Activated gamma-delta T cell treated with anti-CD3 and anti-CD28 coated beads, Interleukin-2, amount 50 U/mL, for 16 hours (primary cell): ENCODE measurements around the gene TSPEAR.
"Not testable (repeated sequence)": the region's sequence is repeated elsewhere in the genome, so short reads cannot be mapped to it uniquely, and the experiment has no call there.

Experiments
- DNase-seq: peaks from one replicate; pipeline ENCODE4 v3.0.0-alpha.2; 2020; ENCODE audit warnings: low read depth

The TSPEAR gene

GRCh38 chr21:44650973-44651675 lies 60.2 kb downstream of the TSPEAR start:
- no peak for DNase-seq

- DNase-seq: no peak
Observed at GRCh38 chr21:44650265-44650972, 61.0 kb downstream of the TSPEAR start.

GRCh38 chr21:44649521-44650100 lies 61.8 kb downstream of the TSPEAR start:
- no peak for DNase-seq

GRCh38 chr21:44648557-44649311 lies 62.6 kb downstream of the TSPEAR start:
- DNase-seq: no peak

- no peak for DNase-seq
Observed at GRCh38 chr21:44647222-44647552, 64.2 kb downstream of the TSPEAR start.

GRCh38 chr21:44646366-44647221 lies 64.8 kb downstream of the TSPEAR start, which contains the start of gene KRTAP10-11:
Gene KRTAP10-11, plus strand, starts transcription at chr21:44646414. Its CDS starts 45 bp downstream, at chr21:44646459.
- DNase-seq: not testable (repeated sequence)

GRCh38 chr21:44644878-44645277 lies 66.5 kb downstream of the TSPEAR start:
- DNase-seq: no peak

GRCh38 chr21:44643741-44644310 lies 67.5 kb downstream of the TSPEAR start:
- DNase-seq: no peak

- DNase-seq: no peak
Observed at GRCh38 chr21:44640761-44641160, 70.6 kb downstream of the TSPEAR start.

- no peak for DNase-seq
Observed at GRCh38 chr21:44639331-44639655, 72.1 kb downstream of the TSPEAR start.

GRCh38 chr21:44638506-44639330 lies 72.7 kb downstream of the TSPEAR start:
- DNase-seq: not testable (repeated sequence)

- not testable (repeated sequence) for DNase-seq
Observed at GRCh38 chr21:44637851-44638348, 73.5 kb downstream of the TSPEAR start.

- no peak for DNase-seq
Observed at GRCh38 chr21:44637018-44637850, 74.1 kb downstream of the TSPEAR start, which contains the start of gene KRTAP10-10. Gene KRTAP10-10, plus strand, starts transcription at chr21:44637356. Its CDS starts 62 bp downstream, at chr21:44637418.

GRCh38 chr21:44636209-44637017 lies 75.0 kb downstream of the TSPEAR start:
- DNase-seq: no peak

GRCh38 chr21:44632067-44632466 lies 79.3 kb downstream of the TSPEAR start:
- no peak for DNase-seq

GRCh38 chr21:44630440-44630839 lies 80.9 kb downstream of the TSPEAR start:
- DNase-seq: no peak

GRCh38 chr21:44628707-44629391 lies 82.5 kb downstream of the TSPEAR start:
- no peak for DNase-seq

- DNase-seq: not testable (repeated sequence)
Observed at GRCh38 chr21:44627831-44628233, 83.5 kb downstream of the TSPEAR start.
